ENCODE measurements around the gene GEMIN7. TPM values are rescaled to one million over a fixed set of nuclear protein-coding genes. Genes with fewer than 3 reads are reported as not detected.

The GEMIN7 gene
- total and polyA plus RNA-seq, 12 donors, result 4.0 to 29.0 (median 16.3) TPM

- intact Hi-C loops (cut with DNase I), result loop anchor here in 1 of 2 donors (5.0 kb wide), 1 partner anchor 77 kb away; no protein-coding TSS in a partner anchor
- TF ChIP-seq CTCF (IDR thresholded peaks at IDR 0.05) (no peak), POLR2A (IDR thresholded peaks at IDR 0.05) (no peak)
- Histone ChIP-seq H3K4me1 (replicated peaks in 1 of 2) (peaks cover 23 to 41% of the 10 kb centered on the region in 2 donors), H3K27ac (no peak overlapping the region), H3K27me3 (no peaks in the 10 kb centered on the region), H3K9me3 (replicated peaks in 1 of 3) (no peaks in the 10 kb centered on the region), H3K4me3 (no peak overlapping the region), H3K36me3 (replicated peaks in 1 of 2) (peaks cover 0 to 22% of the 10 kb centered on the region in 2 donors)
- WGBS, 4 donors, result 89 to 94% (median 91%) methylated on average over 13 to 24 of the region's 24 CpGs
- no peak for DNase-seq
Measured at GRCh38 chr19:45139286-45140143, 60.5 kb downstream of the GEMIN7 start.

- Histone ChIP-seq H3K4me1 (replicated peaks in 1 of 2) (peaks cover 23 to 41% of the 10 kb centered on the region in 2 donors), H3K4me3 (no peak overlapping the region), H3K36me3 (replicated peaks in 1 of 2) (peaks cover 0 to 27% of the 10 kb centered on the region in 2 donors), H3K9me3 (replicated peaks in 1 of 3) (no peaks in the 10 kb centered on the region), H3K27ac (no peak overlapping the region), H3K27me3 (no peaks in the 10 kb centered on the region)
- no peak for TF ChIP-seq CTCF (IDR thresholded peaks at IDR 0.05)
- TF ChIP-seq POLR2A (IDR thresholded peaks at IDR 0.05), result no peak
- 89 to 100% (median 92%) methylated on average over 3 to 8 of the region's 8 CpGs for WGBS, 4 donors
- DNase-seq, result no peak
- intact Hi-C loops (cut with DNase I), result loop anchor here in 1 of 2 donors (5.0 kb wide), 1 partner anchor 78 kb away; no protein-coding TSS in a partner anchor
Measured at GRCh38 chr19:45140144-45140503, 61.1 kb downstream of the GEMIN7 start.

GRCh38 chr19:45140533-45140932 is 61.5 kb downstream of the GEMIN7 start:
- no peak for DNase-seq
- Histone ChIP-seq H3K4me1 (replicated peaks in 1 of 2) (peaks cover 23 to 41% of the 10 kb centered on the region in 2 donors), H3K9me3 (replicated peaks in 1 of 3) (no peaks in the 10 kb centered on the region), H3K36me3 (replicated peaks in 1 of 2) (peaks cover 0 to 31% of the 10 kb centered on the region in 2 donors), H3K4me3 (no peak overlapping the region), H3K27me3 (no peaks in the 10 kb centered on the region), H3K27ac (no peak overlapping the region)
- TF ChIP-seq CTCF (IDR thresholded peaks at IDR 0.05) (no peak), POLR2A (IDR thresholded peaks at IDR 0.05) (no peak)
- intact Hi-C loops (cut with DNase I), result loop anchor here in 1 of 2 donors (5.0 kb wide), 1 partner anchor 78 kb away; no protein-coding TSS in a partner anchor
- 40 to 91% (median 77%) methylated on average over 1 to 11 of the region's 11 CpGs for WGBS, 4 donors

Small RNAs within 50 kb of the gene (small RNA-seq; reads per million reads assigned to genes)
- gene RNU6-611P, result 0 reads per million in 2 donors

Other genes starting within 250 kb of the GEMIN7 start
- gene NECTIN2, start 233.0 kb upstream of the GEMIN7 start, total RNA-seq, result 100 to 1,000 TPM in 8 of 9 donors, 10 to 100 TPM in 1; 97.7 to 243 (median 131) TPM
- gene NECTIN2, start 233.0 kb upstream of the GEMIN7 start, polyA plus RNA-seq, result 100 to 1,000 TPM in 2 of 3 donors, 10 to 100 TPM in 1; 82.7 to 139 (median 124) TPM
- 100 to 1,000 TPM in 3 of 9 donors, 10 to 100 TPM in 6; 53.1 to 248 (median 68.5) TPM for gene TOMM40, start 188.0 kb upstream of the GEMIN7 start, total RNA-seq
- 100 to 1,000 TPM in 1 of 3 donors, 10 to 100 TPM in 2; 63.2 to 112 (median 70.5) TPM for gene TOMM40, start 188.0 kb upstream of the GEMIN7 start, polyA plus RNA-seq
- over 10,000 TPM in 4 of 9 donors, 1,000 to 10,000 TPM in 5; 3,098 to 21,602 (median 7,572) TPM for gene APOE, start 173.5 kb upstream of the GEMIN7 start, total RNA-seq
- gene APOE, start 173.5 kb upstream of the GEMIN7 start, polyA plus RNA-seq, result over 10,000 TPM in 2 of 3 donors, 100 to 1,000 TPM in 1; 569 to 15,573 (median 10,217) TPM
- 1,000 to 10,000 TPM; 1,263 to 3,854 (median 2,137) TPM for gene APOC1, start 164.7 kb upstream of the GEMIN7 start, total RNA-seq
- 1,000 to 10,000 TPM in 2 of 3 donors, 100 to 1,000 TPM in 1; 583 to 2,292 (median 2,067) TPM for gene APOC1, start 164.7 kb upstream of the GEMIN7 start, polyA plus RNA-seq
- gene APOC4, start 137.0 kb upstream of the GEMIN7 start, total RNA-seq, result 1 to 10 TPM in 3 of 9 donors, under 1 TPM in 2, not detected in 4; 0.83 to 4.5 (median 1.3) TPM
- 1 to 10 TPM in 1 of 3 donors, under 1 TPM in 1, not detected in 1; 0.67 to 2.4 TPM for gene APOC4, start 137.0 kb upstream of the GEMIN7 start, polyA plus RNA-seq
- gene APOC2, start 133.2 kb upstream of the GEMIN7 start, total RNA-seq, result 10 to 100 TPM in 2 of 9 donors, 1 to 10 TPM in 6, not detected in 1; 1.3 to 16.9 (median 4.7) TPM
- gene APOC2, start 133.2 kb upstream of the GEMIN7 start, polyA plus RNA-seq, result 10 to 100 TPM in 2 of 3 donors, 1 to 10 TPM in 1; 5.4 to 68.1 (median 14.2) TPM
- gene CLPTM1, start 123.9 kb upstream of the GEMIN7 start, total RNA-seq, result 100 to 1,000 TPM in 8 of 9 donors, 10 to 100 TPM in 1; 67.8 to 293 (median 254) TPM
- gene CLPTM1, start 123.9 kb upstream of the GEMIN7 start, polyA plus RNA-seq, result 100 to 1,000 TPM; 220 to 306 (median 233) TPM
- gene RELB, start 77.8 kb upstream of the GEMIN7 start, total RNA-seq, result 10 to 100 TPM in 7 of 9 donors, 1 to 10 TPM in 2; 2.0 to 39.1 (median 11.6) TPM
- 10 to 100 TPM in 2 of 3 donors, 1 to 10 TPM in 1; 3.9 to 17.7 (median 12.4) TPM for gene RELB, start 77.8 kb upstream of the GEMIN7 start, polyA plus RNA-seq
- gene CLASRP, start 40.2 kb upstream of the GEMIN7 start, total RNA-seq, result 100 to 1,000 TPM in 1 of 9 donors, 10 to 100 TPM in 8; 19.8 to 137 (median 53.7) TPM
- gene CLASRP, start 40.2 kb upstream of the GEMIN7 start, polyA plus RNA-seq, result 100 to 1,000 TPM in 2 of 3 donors, 10 to 100 TPM in 1; 39.8 to 730 (median 246) TPM
- 1 to 10 TPM in 2 of 9 donors, under 1 TPM in 6, not detected in 1; 0.06 to 1.3 (median 0.68) TPM for gene ZNF296, start 2.8 kb upstream of the GEMIN7 start, total RNA-seq
- gene ZNF296, start 2.8 kb upstream of the GEMIN7 start, polyA plus RNA-seq, result 10 to 100 TPM in 1 of 3 donors, 1 to 10 TPM in 1, not detected in 1; 2.5 to 13.2 TPM
- 10 to 100 TPM; 24.3 to 86.7 (median 53.1) TPM for gene PPP1R37, start 13.9 kb downstream of the GEMIN7 start, total RNA-seq
- 100 to 1,000 TPM in 1 of 3 donors, 10 to 100 TPM in 2; 16.4 to 244 (median 45.4) TPM for gene PPP1R37, start 13.9 kb downstream of the GEMIN7 start, polyA plus RNA-seq
- 1 to 10 TPM in 1 of 9 donors, under 1 TPM in 7, not detected in 1; 0.06 to 1.1 (median 0.27) TPM for gene NKPD1, start 81.7 kb downstream of the GEMIN7 start, total RNA-seq
- under 1 TPM in 2 of 3 donors, not detected in 1; 0.13 to 0.16 TPM for gene NKPD1, start 81.7 kb downstream of the GEMIN7 start, polyA plus RNA-seq
- 10 to 100 TPM; 24.6 to 71.4 (median 36.7) TPM for gene TRAPPC6A, start 99.0 kb downstream of the GEMIN7 start, total RNA-seq
- gene TRAPPC6A, start 99.0 kb downstream of the GEMIN7 start, polyA plus RNA-seq, result 10 to 100 TPM in 2 of 3 donors, 1 to 10 TPM in 1; 5.1 to 41.7 (median 34.3) TPM
- gene BLOC1S3, start 99.5 kb downstream of the GEMIN7 start, total RNA-seq, result 10 to 100 TPM in 8 of 9 donors, 1 to 10 TPM in 1; 2.8 to 25.5 (median 18.4) TPM
- gene BLOC1S3, start 99.5 kb downstream of the GEMIN7 start, polyA plus RNA-seq, result 10 to 100 TPM in 1 of 3 donors, 1 to 10 TPM in 2; 3.9 to 11.9 (median 4.1) TPM
- 10 to 100 TPM in 8 of 9 donors, 1 to 10 TPM in 1; 3.3 to 26.4 (median 16.4) TPM for gene EXOC3L2, start 166.1 kb downstream of the GEMIN7 start, total RNA-seq
- 10 to 100 TPM in 2 of 3 donors, 1 to 10 TPM in 1; 2.1 to 24.6 (median 10.9) TPM for gene EXOC3L2, start 166.1 kb downstream of the GEMIN7 start, polyA plus RNA-seq
- 10 to 100 TPM in 8 of 9 donors, 1 to 10 TPM in 1; 5.6 to 41.9 (median 26.3) TPM for gene MARK4, start 172.0 kb downstream of the GEMIN7 start, total RNA-seq
- 10 to 100 TPM; 19.1 to 53.3 (median 28.8) TPM for gene MARK4, start 172.0 kb downstream of the GEMIN7 start, polyA plus RNA-seq
- 10 to 100 TPM in 1 of 9 donors, 1 to 10 TPM in 1, under 1 TPM in 2, not detected in 5; 0.33 to 51.3 (median 0.84) TPM for gene CKM, start 243.6 kb downstream of the GEMIN7 start, total RNA-seq
- 1 to 10 TPM in 2 of 3 donors, not detected in 1; 1.5 to 2.7 TPM for gene CKM, start 243.6 kb downstream of the GEMIN7 start, polyA plus RNA-seq

Measured in adrenal gland (tissue), 12 donors.